Right forelimb (tissue), 1 donor: ENCODE data around the gene LRPPRC.

ENCODE experiments used
- DNase-seq: peaks from one replicate; pipeline ENCODE4 v3.0.0-alpha.2; 2018

Gene LRPPRC

GRCh38 chr2:43853141-43854081, 142.4 kb downstream of the LRPPRC start:
- DNase-seq, result no peak

- no peak for DNase-seq
These were observed 143.5 kb downstream of the LRPPRC start for GRCh38 chr2:43852196-43852730.

- no peak for DNase-seq
These were observed 144.5 kb downstream of the LRPPRC start for GRCh38 chr2:43851011-43851980.

- DNase-seq, result no peak
These were observed 147.6 kb downstream of the LRPPRC start for GRCh38 chr2:43848214-43848613.

- DNase-seq, result no peak
These were observed 149.5 kb downstream of the LRPPRC start for GRCh38 chr2:43846140-43846793.

- DNase-seq, result no peak
These were observed 150.6 kb downstream of the LRPPRC start for GRCh38 chr2:43845181-43845580.

- no peak for DNase-seq
These were observed 152.9 kb downstream of the LRPPRC start for GRCh38 chr2:43842866-43843226.

- no peak for DNase-seq
These were observed 153.6 kb downstream of the LRPPRC start for GRCh38 chr2:43841949-43842865.

GRCh38 chr2:43840965-43841364, 154.8 kb downstream of the LRPPRC start:
- DNase-seq, result no peak

- DNase-seq, result no peak
These were observed 155.8 kb downstream of the LRPPRC start for GRCh38 chr2:43839776-43840564.

GRCh38 chr2:43838560-43839267, 157.1 kb downstream of the LRPPRC start, which contains the start of the genes ABCG5 and ABCG8:
Gene ABCG5, minus strand, starts transcription at chr2:43838839. Its CDS starts 160 bp downstream, at chr2:43838679.
Gene ABCG8, plus strand, starts transcription at chr2:43838971. Its CDS starts 83 bp downstream, at chr2:43839054.
- DNase-seq, result no peak

- DNase-seq, result no peak
These were observed 157.8 kb downstream of the LRPPRC start for GRCh38 chr2:43837831-43838559.

GRCh38 chr2:43837033-43837432, 158.8 kb downstream of the LRPPRC start:
- no peak for DNase-seq
